ENCODE data around the gene MTHFD1.

DNA sequence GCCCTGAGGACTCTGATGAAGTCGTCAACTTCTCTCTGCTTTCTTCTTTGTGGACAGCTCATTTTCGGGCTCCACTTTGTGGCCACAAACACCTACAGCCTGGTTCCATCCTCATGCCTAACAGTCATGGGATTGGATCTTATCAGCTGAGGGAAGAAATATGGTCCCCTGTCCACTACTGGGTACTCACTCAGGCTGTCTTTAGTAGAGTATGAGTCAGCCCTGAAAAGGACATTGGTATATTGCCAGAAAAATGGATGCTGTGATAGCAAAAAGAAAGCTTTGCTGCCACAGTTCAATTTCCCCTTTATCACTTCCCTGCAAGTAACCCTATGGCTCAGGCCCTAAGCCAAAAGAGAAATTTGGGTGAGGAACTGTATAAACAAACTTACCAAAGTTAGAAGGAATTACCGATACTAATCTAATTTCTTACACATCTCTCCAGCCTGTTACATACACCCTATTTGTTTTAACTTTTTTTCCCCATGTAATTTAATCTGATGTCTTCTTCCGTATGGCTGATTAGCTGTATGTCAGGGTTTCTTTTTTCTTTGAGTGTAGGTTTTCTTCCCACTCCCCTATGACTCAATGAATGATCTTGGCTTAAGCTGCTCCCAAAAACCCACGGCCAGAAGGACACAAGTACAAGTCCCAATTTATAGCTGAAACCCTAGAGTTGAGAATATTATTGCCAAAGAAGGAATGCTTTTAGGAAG, 29.1 kb downstream of the MTHFD1 start:
- TF ChIP-seq CTCF (IDR thresholded peaks at IDR 0.05; ENCODE audit: insufficient read depth, low read length) (no peak), POLR2AphosphoS5 (IDR thresholded peaks at IDR 0.05; ENCODE audit: low read depth) (no peak), GABPA (IDR thresholded peaks at IDR 0.05; ENCODE audit: low read depth) (no peak)
- TF ChIP-seq, protein P1, sequence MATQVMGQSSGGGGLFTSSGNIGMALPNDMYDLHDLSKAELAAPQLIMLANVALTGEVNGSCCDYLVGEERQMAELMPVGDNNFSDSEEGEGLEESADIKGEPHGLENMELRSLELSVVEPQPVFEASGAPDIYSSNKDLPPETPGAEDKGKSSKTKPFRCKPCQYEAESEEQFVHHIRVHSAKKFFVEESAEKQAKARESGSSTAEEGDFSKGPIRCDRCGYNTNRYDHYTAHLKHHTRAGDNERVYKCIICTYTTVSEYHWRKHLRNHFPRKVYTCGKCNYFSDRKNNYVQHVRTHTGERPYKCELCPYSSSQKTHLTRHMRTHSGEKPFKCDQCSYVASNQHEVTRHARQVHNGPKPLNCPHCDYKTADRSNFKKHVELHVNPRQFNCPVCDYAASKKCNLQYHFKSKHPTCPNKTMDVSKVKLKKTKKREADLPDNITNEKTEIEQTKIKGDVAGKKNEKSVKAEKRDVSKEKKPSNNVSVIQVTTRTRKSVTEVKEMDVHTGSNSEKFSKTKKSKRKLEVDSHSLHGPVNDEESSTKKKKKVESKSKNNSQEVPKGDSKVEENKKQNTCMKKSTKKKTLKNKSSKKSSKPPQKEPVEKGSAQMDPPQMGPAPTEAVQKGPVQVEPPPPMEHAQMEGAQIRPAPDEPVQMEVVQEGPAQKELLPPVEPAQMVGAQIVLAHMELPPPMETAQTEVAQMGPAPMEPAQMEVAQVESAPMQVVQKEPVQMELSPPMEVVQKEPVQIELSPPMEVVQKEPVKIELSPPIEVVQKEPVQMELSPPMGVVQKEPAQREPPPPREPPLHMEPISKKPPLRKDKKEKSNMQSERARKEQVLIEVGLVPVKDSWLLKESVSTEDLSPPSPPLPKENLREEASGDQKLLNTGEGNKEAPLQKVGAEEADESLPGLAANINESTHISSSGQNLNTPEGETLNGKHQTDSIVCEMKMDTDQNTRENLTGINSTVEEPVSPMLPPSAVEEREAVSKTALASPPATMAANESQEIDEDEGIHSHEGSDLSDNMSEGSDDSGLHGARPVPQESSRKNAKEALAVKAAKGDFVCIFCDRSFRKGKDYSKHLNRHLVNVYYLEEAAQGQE (IDR thresholded peaks at IDR 0.05; ENCODE audit: insufficient replicate concordance, low read depth): no peak
